Muscle layer of colon (tissue), 2 donors: Measurements from ENCODE around the gene CUX1.

Experiments
- H3K27ac ChIP-seq: one replicate; pipeline ENCODE4 v1.7.0; 2013; ENCODE audit warnings: low read depth, mild to moderate bottlenecking, low read length, moderate library complexity
- H3K27me3 ChIP-seq, 2 donors: one replicate each; pipeline ENCODE4 v1.7.0; 2013; ENCODE audit warnings: low read length in 2 of 2, mild to moderate bottlenecking in 2 of 2; ENCODE audit not compliant: insufficient read depth in 2 of 2, control insufficient read depth in 1 of 2
- H3K36me3 ChIP-seq: one replicate; pipeline ENCODE4 v1.7.0; 2013; ENCODE audit warnings: mild to moderate bottlenecking, low read length; ENCODE audit not compliant: insufficient read depth
- H3K4me1 ChIP-seq: one replicate; pipeline ENCODE4 v1.7.0; 2013; ENCODE audit warnings: mild to moderate bottlenecking, low read length; ENCODE audit not compliant: insufficient read depth
- H3K4me3 ChIP-seq, 2 donors: one replicate each; pipeline ENCODE4 v1.7.0; 2013; ENCODE audit warnings: low read length in 2 of 2, low read depth in 1 of 2, mild to moderate bottlenecking in 1 of 2, moderate library complexity in 1 of 2
- H3K9ac ChIP-seq: one replicate; pipeline ENCODE4 v1.7.0; 2013; ENCODE audit warnings: low read length
- H3K9me3 ChIP-seq: one replicate; pipeline ENCODE4 v1.7.0; 2013; ENCODE audit warnings: mild to moderate bottlenecking, low read length
- donor health status: abdominal sarcoma.
- donor health status: Adenocarcinoma of cecum.

CUX1 gene

DNA sequence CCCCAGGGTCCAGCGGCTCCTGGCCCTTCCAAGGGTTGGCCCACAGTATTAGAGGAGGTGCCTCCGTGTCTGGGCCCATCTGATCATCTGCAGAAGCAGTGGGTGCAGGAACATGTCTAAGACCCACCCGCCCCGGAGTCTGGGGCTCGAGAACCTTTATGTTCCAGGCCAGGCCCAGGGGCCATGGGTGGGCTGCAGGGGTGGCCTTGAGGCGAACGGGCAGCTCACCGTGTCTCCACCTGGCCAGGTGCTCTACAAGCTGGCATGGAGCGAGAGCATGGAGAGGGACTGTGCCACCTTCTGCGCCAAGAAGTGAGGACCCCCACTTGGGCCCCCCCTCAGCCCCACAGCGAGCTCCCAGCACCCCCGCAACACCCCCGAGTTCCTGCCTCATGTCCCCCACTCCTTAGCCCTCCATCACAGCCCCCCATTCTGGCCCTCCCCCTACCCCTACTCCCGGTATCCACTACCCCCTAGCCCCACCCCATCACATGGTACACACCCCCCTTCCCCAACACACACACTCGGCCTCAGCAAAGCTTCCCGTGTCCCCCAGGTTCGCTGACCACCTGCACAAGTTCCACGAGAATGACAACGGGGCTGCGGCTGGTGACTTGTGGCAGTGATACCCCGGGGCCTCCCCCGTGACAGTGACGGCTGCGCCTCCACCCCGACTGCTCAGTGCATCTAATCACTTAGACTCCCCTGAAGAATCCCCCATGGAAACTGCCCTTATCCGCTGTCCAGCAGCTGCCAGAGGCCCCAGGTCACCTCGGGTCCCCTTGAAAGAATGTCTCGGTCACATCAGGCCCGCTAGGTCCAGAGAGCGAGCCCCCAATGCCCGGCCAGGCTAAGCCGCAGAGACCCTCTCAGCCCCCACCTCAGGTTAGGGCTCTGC is 465.3 kb downstream of the CUX1 start:
- Histone ChIP-seq H3K27me3 (no peaks in the 10 kb centered on the region), H3K27ac (no peak overlapping the region), H3K9ac (no peak overlapping the region), H3K36me3 (no peaks in the 10 kb centered on the region), H3K4me1 (peaks cover 12% of the 10 kb centered on the region), H3K4me3 (no peak overlapping the region), H3K9me3 (no peaks in the 10 kb centered on the region)

- no peak overlapping the region for H3K27ac ChIP-seq
- no peak overlapping the region for H3K9ac ChIP-seq
- H3K4me1 ChIP-seq: peaks cover 20% of the 10 kb centered on the region
- no peaks in the 10 kb centered on the region for H3K36me3 ChIP-seq
- H3K27me3 ChIP-seq: no peaks in the 10 kb centered on the region
- no peaks in the 10 kb centered on the region for H3K9me3 ChIP-seq
- H3K4me3 ChIP-seq: no peak overlapping the region
Observed at GRCh38 chr7:102283477-102284189, 466.2 kb downstream of the CUX1 start.

DNA sequence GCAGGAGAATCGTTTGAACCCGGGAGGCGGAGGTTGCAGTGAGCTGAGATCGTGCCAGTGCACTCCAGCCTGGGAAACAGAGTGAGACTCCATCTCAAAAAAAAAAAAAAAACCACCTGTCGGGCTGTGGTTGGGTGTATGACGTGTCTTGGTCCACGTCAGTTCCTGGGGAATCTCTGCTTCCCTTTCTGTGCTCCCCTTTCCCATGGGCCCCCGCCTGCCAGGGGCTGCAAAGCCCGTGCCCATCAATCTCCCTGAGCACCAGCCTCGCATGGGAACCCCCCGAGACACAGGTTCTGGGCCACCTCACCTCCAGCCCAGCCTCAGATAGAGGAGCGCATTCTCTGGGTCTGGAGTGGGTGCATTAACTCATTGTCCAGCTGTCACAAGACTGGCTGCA is 467.0 kb downstream of the CUX1 start:
- no peaks in the 10 kb centered on the region for H3K9me3 ChIP-seq
- H3K36me3 ChIP-seq: no peaks in the 10 kb centered on the region
- no peak overlapping the region for H3K27ac ChIP-seq
- no peak overlapping the region for H3K9ac ChIP-seq
- no peak overlapping the region for H3K4me3 ChIP-seq
- H3K4me1 ChIP-seq: peaks cover 20% of the 10 kb centered on the region
- H3K27me3 ChIP-seq: no peaks in the 10 kb centered on the region

DNA sequence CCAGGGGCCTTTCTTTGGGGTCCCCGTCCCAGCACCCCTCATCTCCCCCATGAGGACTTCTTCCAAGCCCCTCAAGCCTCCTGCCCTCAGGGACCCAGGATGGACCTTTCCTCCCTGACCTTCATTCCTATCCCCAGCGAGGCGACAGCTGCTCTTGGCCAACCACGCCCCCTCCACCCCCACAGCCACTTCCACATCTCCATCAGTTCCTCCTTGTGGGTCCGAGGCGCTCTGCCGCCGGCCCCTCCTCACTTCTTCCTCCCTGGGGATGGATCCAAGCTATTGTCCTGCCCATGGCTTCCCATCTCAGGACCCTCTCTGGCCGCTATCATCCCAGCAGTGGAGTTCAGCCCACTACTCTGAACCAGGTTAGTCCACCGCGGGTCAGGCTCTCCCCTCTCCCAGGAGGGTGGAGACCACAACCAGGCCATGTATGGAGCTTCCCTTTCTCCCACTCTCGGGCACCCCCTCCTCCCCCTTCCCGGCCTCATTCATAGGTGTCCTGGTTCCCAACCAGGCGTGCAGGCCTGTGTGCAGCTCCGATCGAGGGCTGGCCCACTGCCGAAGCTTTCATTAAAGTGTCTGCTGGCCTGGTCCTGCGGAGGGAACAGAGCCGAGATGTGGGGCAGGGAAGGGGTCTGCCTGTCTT is 467.6 kb downstream of the CUX1 start:
- no peak overlapping the region for H3K27ac ChIP-seq
- H3K9ac ChIP-seq: no peak overlapping the region
- H3K27me3 ChIP-seq: no peaks in the 10 kb centered on the region
- no peaks in the 10 kb centered on the region for H3K36me3 ChIP-seq
- H3K4me1 ChIP-seq: peaks cover 17% of the 10 kb centered on the region
- H3K9me3 ChIP-seq: no peaks in the 10 kb centered on the region
- no peak overlapping the region for H3K4me3 ChIP-seq

GRCh38 chr7:102285540-102286236 is 468.3 kb downstream of the CUX1 start:
- Histone ChIP-seq H3K4me1 (peaks cover 17% of the 10 kb centered on the region), H3K36me3 (no peaks in the 10 kb centered on the region), H3K9me3 (no peaks in the 10 kb centered on the region), H3K27me3 (no peaks in the 10 kb centered on the region), H3K27ac (peak overlapping the region; percentile 58), H3K9ac (no peak overlapping the region), H3K4me3 (peak overlapping the region; percentile 58 to 91)

DNA sequence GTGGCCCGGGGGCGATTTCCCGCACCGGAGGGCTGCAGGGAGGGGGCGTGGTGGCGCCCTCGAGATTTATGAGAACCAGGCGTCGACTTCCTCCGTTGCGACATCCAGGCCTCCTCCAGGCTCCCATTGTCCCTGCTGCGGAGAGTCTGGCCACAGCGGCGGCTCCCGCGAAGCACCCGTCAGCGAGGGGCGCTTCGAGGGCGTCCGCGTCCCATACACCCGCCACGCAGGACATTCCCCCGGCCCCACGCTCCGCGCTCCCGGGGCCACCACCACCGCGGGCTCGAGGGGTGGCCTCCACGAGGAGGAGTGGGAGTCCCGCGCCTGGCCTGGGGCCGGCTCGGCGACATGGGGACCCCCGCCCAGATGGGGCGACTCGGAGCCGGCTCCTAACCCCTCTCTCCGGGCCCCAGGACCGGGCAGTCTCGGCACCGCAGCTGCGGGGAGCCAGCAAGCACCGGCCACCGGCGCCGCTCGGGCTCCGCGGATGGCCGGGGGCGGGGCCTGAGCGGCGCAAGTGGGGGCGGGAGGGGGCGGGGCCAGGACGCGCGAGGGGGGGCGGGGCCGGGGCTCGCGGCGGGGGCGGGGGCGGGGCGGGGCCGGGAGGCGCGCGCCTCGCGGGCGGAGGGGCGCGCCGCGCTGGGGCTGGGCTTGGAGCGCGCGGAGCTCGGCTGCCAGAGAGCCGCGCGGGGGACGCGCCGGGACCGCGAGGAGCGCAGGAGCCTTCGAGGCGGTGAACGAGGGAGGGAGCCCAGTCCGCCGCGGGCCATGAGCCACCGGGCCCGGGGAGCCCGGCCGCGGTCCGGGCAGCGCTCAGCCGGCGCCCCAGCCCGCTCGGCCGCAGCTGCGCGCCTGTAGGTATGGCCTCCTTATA is 469.0 kb downstream of the CUX1 start, which contains the start of gene SH2B2:
Gene SH2B2, plus strand, starts transcription at position 632 of the 874 bp plus-strand sequence. CDS start 13,683 bp downstream, outside the sequence.
- H3K9ac ChIP-seq: peak within 1 kb of the TSS; percentile 21
- no peaks in the 10 kb centered on the region for H3K9me3 ChIP-seq
- H3K36me3 ChIP-seq: no peaks in the 10 kb centered on the region
- H3K4me3 ChIP-seq: peak within 1 kb of the TSS; percentile 76 to 91
- H3K27me3 ChIP-seq: peaks cover 0 to under 1% of the 10 kb centered on the region in 2 donors
- peaks cover 17% of the 10 kb centered on the region for H3K4me1 ChIP-seq
- peak within 1 kb of the TSS; percentile 58 for H3K27ac ChIP-seq

DNA sequence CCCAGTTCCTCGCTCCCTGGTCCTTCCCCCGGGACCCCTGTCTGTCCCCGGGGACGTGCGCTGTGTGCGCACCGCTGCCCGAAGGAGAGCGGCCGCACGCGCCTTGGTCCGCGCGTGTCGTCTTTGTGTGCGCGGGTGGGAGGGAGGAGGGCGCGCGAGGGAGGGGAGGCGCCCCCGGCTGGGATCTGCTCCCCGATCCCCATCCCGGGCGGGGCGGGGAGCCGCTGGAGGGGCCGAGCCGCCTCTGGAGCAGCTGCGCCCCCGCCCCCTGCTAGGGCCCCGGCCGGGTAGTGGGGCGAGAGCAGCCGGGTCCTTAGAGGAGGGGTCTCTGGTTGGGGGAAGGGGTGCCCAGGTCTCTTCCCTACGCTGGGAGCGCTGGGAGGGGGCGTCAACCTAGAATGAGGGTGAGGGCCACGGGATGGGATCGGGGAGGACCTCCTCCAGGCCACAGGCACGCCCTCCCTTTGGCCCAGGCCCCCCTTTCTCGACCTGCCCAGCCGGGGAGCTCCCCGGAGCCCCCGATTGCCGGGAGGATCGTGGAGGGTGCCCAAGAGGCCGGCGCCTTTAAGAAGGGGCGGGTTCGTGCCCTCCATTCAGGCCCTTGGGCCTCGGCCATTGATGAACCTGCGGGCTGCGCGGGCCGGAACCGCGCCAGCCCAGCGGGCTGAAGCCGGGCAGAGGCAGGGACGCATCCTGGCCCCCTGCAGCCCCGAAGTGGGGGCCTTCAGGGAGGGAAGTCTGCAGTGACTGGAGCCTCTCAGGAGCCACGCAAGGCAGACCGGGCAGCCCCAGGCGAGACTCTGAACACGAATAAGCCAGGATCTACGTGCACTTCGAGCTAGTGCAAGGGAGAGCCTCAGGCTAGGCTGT is 469.9 kb downstream of the CUX1 start:
- H3K4me3 ChIP-seq: peak overlapping the region; percentile 76 to 81

DNA sequence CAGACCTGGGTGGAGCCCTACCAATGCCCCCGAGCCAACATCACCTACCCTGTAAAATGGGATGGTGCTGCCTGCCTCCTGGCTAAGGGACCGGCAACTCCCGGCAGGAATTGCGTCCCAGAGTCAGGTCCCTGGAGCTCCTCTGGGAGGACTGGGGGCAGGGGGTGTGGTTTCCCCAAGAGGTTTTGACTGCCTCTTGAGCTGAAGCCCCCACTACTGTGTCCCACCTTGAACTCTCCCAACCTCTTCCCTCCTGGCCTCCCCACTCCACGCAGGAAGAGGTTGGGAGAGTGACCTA is 470.5 kb downstream of the CUX1 start:
- H3K4me3 ChIP-seq: peak overlapping the region; percentile 76 to 81
- H3K36me3 ChIP-seq: no peaks in the 10 kb centered on the region
- peaks cover 0 to 10% of the 10 kb centered on the region in 2 donors for H3K27me3 ChIP-seq
- H3K9me3 ChIP-seq: no peaks in the 10 kb centered on the region
- peak overlapping the region; percentile 21 for H3K9ac ChIP-seq
- H3K4me1 ChIP-seq: peaks cover 17% of the 10 kb centered on the region
- no peak overlapping the region for H3K27ac ChIP-seq

More for the DNA sequence above, 469.9 kb downstream of the CUX1 start:
- H3K9me3 ChIP-seq: no peaks in the 10 kb centered on the region
- H3K27ac ChIP-seq: peak overlapping the region; percentile 32
- no peaks in the 10 kb centered on the region for H3K36me3 ChIP-seq
- H3K4me1 ChIP-seq: peaks cover 17% of the 10 kb centered on the region
- H3K27me3 ChIP-seq: peaks cover 0 to 4% of the 10 kb centered on the region in 2 donors
- peak overlapping the region; percentile 21 for H3K9ac ChIP-seq

DNA sequence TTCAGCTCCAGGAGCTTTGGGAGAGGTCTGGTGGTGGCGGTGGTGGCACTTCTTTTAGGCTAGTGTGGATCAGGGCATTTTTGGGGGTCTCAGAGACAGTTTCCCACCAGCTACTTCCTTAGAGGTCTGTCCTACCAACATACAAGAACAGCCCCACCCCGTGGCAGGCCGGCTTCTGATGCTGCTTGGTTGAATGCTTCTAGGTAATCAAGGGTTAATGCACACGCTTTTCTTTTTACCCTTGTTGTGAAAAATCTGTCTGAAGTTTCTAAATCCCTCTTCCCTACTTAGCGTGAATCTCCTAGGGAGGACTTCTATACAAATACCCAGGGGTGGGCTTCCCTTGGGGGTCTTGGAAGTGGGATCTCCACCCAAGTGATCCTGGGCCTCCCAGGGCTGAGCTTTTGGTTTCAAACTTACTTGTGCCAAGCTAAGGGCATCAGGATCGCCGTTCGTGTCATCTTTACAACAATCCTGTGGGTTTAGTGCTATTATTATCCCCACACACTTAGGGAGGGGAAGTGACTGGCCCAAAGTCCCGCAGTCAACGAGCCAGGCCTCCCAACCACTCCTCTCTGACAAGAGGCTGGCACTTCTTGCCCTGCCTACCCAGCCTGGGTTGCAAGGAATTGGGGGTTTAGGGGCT is 471.0 kb downstream of the CUX1 start:
- Histone ChIP-seq H3K4me1 (peaks cover 17% of the 10 kb centered on the region), H3K4me3 (peak overlapping the region; percentile 76 to 81), H3K9me3 (no peaks in the 10 kb centered on the region), H3K36me3 (no peaks in the 10 kb centered on the region), H3K9ac (no peak overlapping the region), H3K27me3 (peaks cover 0 to 11% of the 10 kb centered on the region in 2 donors), H3K27ac (no peak overlapping the region)
